ENCODE measurements around the gene SRD5A1. TPM values are rescaled to one million over a fixed set of nuclear protein-coding genes. Genes with fewer than 3 reads are reported as not detected.

Gene SRD5A1
- total RNA-seq, 1 donor from 2014 or later = 2.5 TPM

DNA sequence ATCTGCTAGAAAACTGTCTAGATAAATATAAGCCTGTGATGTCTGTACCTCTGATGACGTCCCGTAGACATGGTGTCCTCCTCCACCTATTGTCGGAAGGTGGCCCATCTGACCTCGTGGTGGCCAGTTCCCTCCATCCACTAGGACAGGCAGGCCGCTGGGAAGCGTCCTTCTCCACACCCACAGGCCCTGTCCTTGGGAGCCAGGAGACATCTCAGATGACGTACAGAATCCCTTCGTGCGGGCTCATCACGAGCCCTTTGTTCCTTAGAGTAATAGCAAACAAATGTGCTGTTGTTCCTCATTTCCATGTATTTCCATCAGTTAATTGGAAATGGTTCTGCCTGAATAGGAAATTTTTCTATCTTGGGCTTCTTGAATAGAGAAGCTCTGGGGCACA lies 41.6 kb downstream of the SRD5A1 start:
- Histone ChIP-seq H3K4me1 (no peaks in the 10 kb centered on the region), H3K36me3 (peaks cover 9% of the 10 kb centered on the region), H3K4me3 (no peak overlapping the region), H3K9me3 (replicated peaks) (peaks cover 8% of the 10 kb centered on the region), H3K27me3 (ENCODE audit: low read depth) (no peaks in the 10 kb centered on the region), H3K27ac (replicated peaks) (no peak overlapping the region)
- TF ChIP-seq, protein P1, sequence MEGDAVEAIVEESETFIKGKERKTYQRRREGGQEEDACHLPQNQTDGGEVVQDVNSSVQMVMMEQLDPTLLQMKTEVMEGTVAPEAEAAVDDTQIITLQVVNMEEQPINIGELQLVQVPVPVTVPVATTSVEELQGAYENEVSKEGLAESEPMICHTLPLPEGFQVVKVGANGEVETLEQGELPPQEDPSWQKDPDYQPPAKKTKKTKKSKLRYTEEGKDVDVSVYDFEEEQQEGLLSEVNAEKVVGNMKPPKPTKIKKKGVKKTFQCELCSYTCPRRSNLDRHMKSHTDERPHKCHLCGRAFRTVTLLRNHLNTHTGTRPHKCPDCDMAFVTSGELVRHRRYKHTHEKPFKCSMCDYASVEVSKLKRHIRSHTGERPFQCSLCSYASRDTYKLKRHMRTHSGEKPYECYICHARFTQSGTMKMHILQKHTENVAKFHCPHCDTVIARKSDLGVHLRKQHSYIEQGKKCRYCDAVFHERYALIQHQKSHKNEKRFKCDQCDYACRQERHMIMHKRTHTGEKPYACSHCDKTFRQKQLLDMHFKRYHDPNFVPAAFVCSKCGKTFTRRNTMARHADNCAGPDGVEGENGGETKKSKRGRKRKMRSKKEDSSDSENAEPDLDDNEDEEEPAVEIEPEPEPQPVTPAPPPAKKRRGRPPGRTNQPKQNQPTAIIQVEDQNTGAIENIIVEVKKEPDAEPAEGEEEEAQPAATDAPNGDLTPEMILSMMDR (IDR thresholded peaks at IDR 0.05; ENCODE audit: borderline replicate concordance) = no peak
- intact Hi-C loops (cut with micrococcal nuclease) = no loop called here
- DNase-seq = no peak

DNA sequence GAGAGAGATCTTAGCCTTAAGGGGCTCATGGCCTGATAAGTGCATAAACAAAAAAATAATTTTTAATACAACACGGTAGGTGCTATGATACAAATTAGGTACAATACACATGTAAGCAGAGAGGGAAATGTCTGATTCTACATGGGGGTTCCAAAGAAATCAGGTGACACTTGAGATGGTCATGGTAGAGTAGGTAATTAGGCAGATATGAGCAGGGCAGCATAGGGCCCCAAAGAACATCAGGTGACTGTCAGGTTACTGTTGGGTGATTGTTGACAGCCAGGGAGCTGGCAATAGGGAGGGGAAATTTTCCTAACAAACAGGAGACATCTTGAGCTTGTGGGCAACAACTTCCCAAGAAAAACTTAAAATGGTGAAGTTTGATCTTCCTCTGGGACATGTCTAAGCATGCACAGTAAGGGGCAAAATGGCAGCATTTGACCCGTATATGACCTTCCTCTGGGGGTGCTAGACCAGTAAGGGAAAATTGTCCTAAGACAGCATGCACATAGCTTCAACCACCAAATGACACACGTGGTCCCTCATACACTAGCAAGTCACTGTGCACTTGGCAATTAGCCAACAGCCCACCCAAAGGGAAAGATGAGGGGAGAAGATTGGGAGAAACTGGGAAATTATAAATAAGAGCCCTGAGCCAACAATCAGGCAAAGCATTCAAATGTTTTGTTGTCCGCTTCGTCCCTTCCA lies 42.7 kb downstream of the SRD5A1 start:
- no peaks in the 10 kb centered on the region for H3K27me3 ChIP-seq (ENCODE audit: low read depth)
- intact Hi-C loops (cut with micrococcal nuclease) = no loop called here
- no peak overlapping the region for H3K27ac ChIP-seq (replicated peaks)
- TF ChIP-seq, protein P1 (IDR thresholded peaks at IDR 0.05; ENCODE audit: borderline replicate concordance) = no peak
- H3K9me3 ChIP-seq (replicated peaks) = peaks cover 8% of the 10 kb centered on the region
- peaks cover 5% of the 10 kb centered on the region for H3K36me3 ChIP-seq
- H3K4me1 ChIP-seq = no peaks in the 10 kb centered on the region
- no peak for DNase-seq
- H3K4me3 ChIP-seq = no peak overlapping the region

DNA sequence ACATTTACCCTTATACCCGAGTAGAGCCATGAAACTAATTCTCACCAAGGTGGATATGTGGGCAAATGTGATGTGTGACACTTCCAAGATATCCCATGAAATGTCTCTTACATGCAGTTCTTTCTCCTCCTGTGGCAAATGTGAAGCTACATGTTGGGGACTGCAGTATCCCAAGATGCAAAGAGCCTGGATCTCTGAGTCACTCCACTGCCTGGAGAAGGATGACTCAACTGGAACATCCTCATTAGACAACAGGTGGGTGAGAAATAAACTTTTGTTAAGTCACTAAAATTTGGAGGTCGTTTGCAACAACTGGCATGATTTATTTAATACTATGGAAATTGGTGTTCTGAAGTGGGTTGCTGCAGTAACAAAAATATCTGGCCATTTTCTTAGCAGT lies 43.5 kb downstream of the SRD5A1 start:
- Histone ChIP-seq H3K4me3 (no peak overlapping the region), H3K36me3 (peaks cover 5% of the 10 kb centered on the region), H3K27me3 (ENCODE audit: low read depth) (no peaks in the 10 kb centered on the region), H3K4me1 (no peaks in the 10 kb centered on the region), H3K27ac (replicated peaks) (no peak overlapping the region), H3K9me3 (replicated peaks) (peaks cover 8% of the 10 kb centered on the region)
- no peak for DNase-seq
- intact Hi-C loops (cut with micrococcal nuclease) = no loop called here
- TF ChIP-seq, protein P1 (IDR thresholded peaks at IDR 0.05; ENCODE audit: borderline replicate concordance) = no peak

DNA sequence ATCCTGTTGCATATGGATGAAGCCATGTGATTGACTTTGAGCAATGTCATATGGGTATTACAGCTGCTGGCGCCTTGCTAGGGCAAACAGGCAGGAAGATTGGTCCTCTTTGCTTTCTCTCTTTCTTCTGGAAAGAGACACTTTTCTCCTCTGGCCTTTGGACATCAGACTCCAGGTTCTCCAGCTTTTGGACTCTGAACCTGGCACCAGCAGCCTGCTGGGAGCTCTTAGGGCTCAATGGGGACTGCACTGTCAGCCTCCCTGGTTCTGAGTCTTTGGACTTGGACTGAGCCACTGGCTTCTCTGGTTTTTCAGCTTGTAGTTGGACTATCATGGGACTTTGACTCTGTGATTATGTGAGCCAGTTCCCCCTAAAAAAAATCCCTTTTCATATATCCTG lies 45.1 kb downstream of the SRD5A1 start:
- no peak for DNase-seq
- no peak overlapping the region for H3K4me3 ChIP-seq
- H3K4me1 ChIP-seq = no peaks in the 10 kb centered on the region
- H3K36me3 ChIP-seq = no peaks in the 10 kb centered on the region
- peaks cover under 1% of the 10 kb centered on the region for H3K9me3 ChIP-seq (replicated peaks)
- no peak overlapping the region for H3K27ac ChIP-seq (replicated peaks)
- TF ChIP-seq, protein P1 (IDR thresholded peaks at IDR 0.05; ENCODE audit: borderline replicate concordance) = no peak
- peaks cover 12% of the 10 kb centered on the region for H3K27me3 ChIP-seq (ENCODE audit: low read depth)
- intact Hi-C loops (cut with micrococcal nuclease) = no loop called here

DNA sequence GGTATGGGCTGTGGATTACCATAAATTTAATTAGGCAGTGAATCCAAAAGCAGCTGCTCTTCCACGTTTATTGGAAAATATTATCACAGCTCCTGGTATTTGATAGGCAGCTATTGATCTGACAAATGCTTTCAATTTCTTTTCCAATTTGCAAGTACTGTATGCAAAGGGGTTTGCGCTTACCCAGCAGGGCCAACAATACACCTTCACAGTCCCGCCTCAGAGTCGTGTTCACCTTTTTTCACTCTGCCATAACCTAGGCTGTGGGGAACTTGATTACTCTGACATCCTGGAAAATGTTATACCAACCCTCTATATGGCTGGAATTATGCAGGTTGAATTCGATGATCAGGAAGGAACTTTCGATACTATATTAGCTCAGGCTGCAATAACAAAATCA lies 47.7 kb downstream of the SRD5A1 start:
- H3K27ac ChIP-seq (replicated peaks) = no peak overlapping the region
- H3K4me1 ChIP-seq = no peaks in the 10 kb centered on the region
- no peak overlapping the region for H3K4me3 ChIP-seq
- no peaks in the 10 kb centered on the region for H3K9me3 ChIP-seq (replicated peaks)
- TF ChIP-seq, protein P1 (IDR thresholded peaks at IDR 0.05; ENCODE audit: borderline replicate concordance) = no peak
- peaks cover 25% of the 10 kb centered on the region for H3K27me3 ChIP-seq (ENCODE audit: low read depth)
- DNase-seq = no peak
- intact Hi-C loops (cut with micrococcal nuclease) = no loop called here
- H3K36me3 ChIP-seq = no peaks in the 10 kb centered on the region
